Measurements from ENCODE around the gene LPP.

GRCh38 chr3:188674595-188674994 is 520.6 kb downstream of the LPP start:
- TF ChIP-seq CTCF (IDR thresholded peaks at IDR 0.05) (no peak), EP300 (IDR thresholded peaks at IDR 0.05; ENCODE audit: low read depth) (no peak), POLR2A (IDR thresholded peaks at IDR 0.05) (no peak), POLR2AphosphoS5 (IDR thresholded peaks at IDR 0.05) (no peak)
